C4-2B (cell line): ENCODE measurements around the gene ZC3H15.

Experiments used
- CTCF ChIP-seq: fragments of 450-650 bp; conservative IDR thresholded peaks from 2 replicates; pipeline ENCODE4 v1.5.1; 2017; ENCODE audit warnings: mild to moderate bottlenecking
- ZFX ChIP-seq: fragments of 450-650 bp; IDR thresholded peaks from 2 replicates; pipeline ENCODE4 v1.6.1; 2017

GRCh38 chr2:186558512-186559276, 72.6 kb downstream of the ZC3H15 start:
- no peak for TF ChIP-seq CTCF
- TF ChIP-seq ZFX: no peak
